Measurements from ENCODE around the gene NOS1AP. TPM values are rescaled to one million over a fixed set of nuclear protein-coding genes. Genes with fewer than 3 reads are reported as not detected.

Gene NOS1AP
- total and polyA plus RNA-seq, 2 experiments from 2014 or later, result 4.9 to 6.6 TPM

DNA sequence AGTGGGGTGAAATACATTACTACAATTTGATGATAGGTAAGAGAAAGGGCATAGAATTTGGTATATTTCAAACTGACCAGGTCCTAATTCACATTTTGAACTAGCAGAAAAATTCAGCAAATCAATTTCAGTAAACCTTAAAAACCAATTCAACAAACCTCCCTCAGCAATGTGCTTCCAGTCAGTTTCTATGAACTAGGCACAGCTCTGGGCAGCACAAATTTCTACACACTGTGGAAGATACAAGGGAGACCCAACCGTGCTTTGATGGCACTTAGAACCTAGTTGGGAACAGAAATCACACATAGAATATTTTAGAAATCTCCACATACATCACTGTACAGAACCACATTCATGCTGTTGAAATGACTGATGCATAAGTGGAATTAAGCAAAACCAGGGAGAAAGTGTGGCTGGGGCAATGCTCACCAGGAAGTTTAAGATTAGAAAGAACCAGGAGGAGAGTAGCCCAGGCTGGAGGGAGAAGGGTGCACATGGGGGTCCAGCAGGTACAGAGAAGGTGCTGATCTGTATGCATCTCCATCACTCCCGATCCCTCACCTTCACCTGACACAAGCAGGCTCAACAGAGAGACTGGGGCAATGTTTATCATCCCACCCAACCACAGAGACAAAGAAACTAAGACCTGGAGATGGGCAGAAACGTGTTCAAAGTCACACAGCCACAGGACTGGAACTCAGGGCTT lies 326.9 kb downstream of the NOS1AP start:
- Histone ChIP-seq H3K27ac (no peak overlapping the region), H3K4me3 (no peak overlapping the region), H3K27me3 (no peaks in the 10 kb centered on the region), H3K9me3 (ENCODE audit: low read depth) (no peaks in the 10 kb centered on the region), H3K36me3 (no peaks in the 10 kb centered on the region), H3K4me1 (ENCODE audit: low read depth) (peaks cover 17% of the 10 kb centered on the region)
- DNase-seq (ENCODE audit: low read depth in 1 of 2, low spot score in 1 of 2), result no peak
- no peak for TF ChIP-seq CTCF (IDR thresholded peaks at IDR 0.05; ENCODE audit: low read depth, low read length)

- H3K27ac ChIP-seq, result no peak overlapping the region
- H3K9me3 ChIP-seq (ENCODE audit: low read depth), result no peaks in the 10 kb centered on the region
- peak; percentile 15 for TF ChIP-seq CTCF (IDR thresholded peaks at IDR 0.05; ENCODE audit: low read depth, low read length)
- DNase-seq (ENCODE audit: low read depth in 1 of 2, low spot score in 1 of 2), result peak in 1 of 2 donors; percentile 69
- H3K27me3 ChIP-seq, result no peaks in the 10 kb centered on the region
- H3K4me1 ChIP-seq (ENCODE audit: low read depth), result peaks cover 17% of the 10 kb centered on the region
- H3K4me3 ChIP-seq, result no peak overlapping the region
- H3K36me3 ChIP-seq, result no peaks in the 10 kb centered on the region
Observed at GRCh38 chr1:162397039-162397448, 327.6 kb downstream of the NOS1AP start.

- H3K27me3 ChIP-seq, result no peaks in the 10 kb centered on the region
- H3K9me3 ChIP-seq (ENCODE audit: low read depth), result no peaks in the 10 kb centered on the region
- H3K27ac ChIP-seq, result no peak overlapping the region
- H3K4me1 ChIP-seq (ENCODE audit: low read depth), result peaks cover 17% of the 10 kb centered on the region
- H3K36me3 ChIP-seq, result no peaks in the 10 kb centered on the region
- no peak for DNase-seq (ENCODE audit: low read depth in 1 of 2, low spot score in 1 of 2)
- no peak overlapping the region for H3K4me3 ChIP-seq
- no peak for TF ChIP-seq CTCF (IDR thresholded peaks at IDR 0.05; ENCODE audit: low read depth, low read length)
Observed at GRCh38 chr1:162397943-162398560, 328.6 kb downstream of the NOS1AP start.

GRCh38 chr1:162398999-162399580 lies 329.6 kb downstream of the NOS1AP start:
- TF ChIP-seq CTCF (IDR thresholded peaks at IDR 0.05; ENCODE audit: low read depth, low read length), result no peak
- Histone ChIP-seq H3K36me3 (no peaks in the 10 kb centered on the region), H3K4me3 (no peak overlapping the region), H3K27ac (no peak overlapping the region), H3K27me3 (no peaks in the 10 kb centered on the region), H3K9me3 (ENCODE audit: low read depth) (no peaks in the 10 kb centered on the region), H3K4me1 (ENCODE audit: low read depth) (peaks cover 17% of the 10 kb centered on the region)
- DNase-seq (ENCODE audit: low read depth in 1 of 2, low spot score in 1 of 2), result no peak

DNA sequence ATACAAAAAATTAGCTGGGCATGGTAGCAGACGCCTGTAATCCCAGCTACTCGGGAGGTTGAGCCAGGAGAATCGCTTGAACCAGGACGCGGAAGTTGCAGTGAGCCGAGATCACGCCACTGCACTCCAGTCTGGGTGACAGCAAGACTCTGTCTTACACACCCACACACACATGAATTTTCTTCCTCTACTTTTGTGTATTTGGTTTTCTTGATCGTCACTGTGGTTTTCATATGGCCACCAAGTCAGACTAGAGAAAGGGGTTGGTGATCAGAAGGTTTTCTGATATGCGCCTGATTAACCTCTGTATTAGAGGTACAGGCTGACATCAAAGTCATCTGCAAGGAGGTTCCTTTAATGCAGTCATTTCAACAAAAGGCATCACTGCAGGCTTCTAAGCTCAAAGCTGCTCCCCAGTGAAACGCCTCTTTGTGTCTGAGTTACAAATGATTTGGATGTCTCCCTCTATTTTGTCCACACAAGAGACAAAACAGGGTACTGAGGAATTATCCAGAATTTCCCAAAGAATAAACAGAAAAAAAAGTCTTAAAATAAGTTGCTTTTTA lies 331.4 kb downstream of the NOS1AP start:
- Histone ChIP-seq H3K9me3 (ENCODE audit: low read depth) (no peaks in the 10 kb centered on the region), H3K4me3 (no peak overlapping the region)
- DNase-seq (ENCODE audit: low read depth in 1 of 2, low spot score in 1 of 2), result no peak

More for the DNA sequence above, 331.4 kb downstream of the NOS1AP start:
- TF ChIP-seq CTCF (IDR thresholded peaks at IDR 0.05; ENCODE audit: low read depth, low read length), result no peak
- Histone ChIP-seq H3K27me3 (no peaks in the 10 kb centered on the region), H3K4me1 (ENCODE audit: low read depth) (peaks cover 17% of the 10 kb centered on the region), H3K27ac (no peak overlapping the region), H3K36me3 (no peaks in the 10 kb centered on the region)
